Type B pancreatic cell (in vitro differentiated cells): ENCODE results near the gene MMP23B. TPM values are rescaled to one million over a fixed set of nuclear protein-coding genes. Genes with fewer than 3 reads are reported as not detected.
A peak's percentile ranks its signal among the peaks of the same experiment; 100 is the strongest.

Experiments
- DNase-seq: peaks from one replicate; pipeline ENCODE4 v3.0.0; 2021; ENCODE audit warnings: mixed read lengths; ENCODE audit not compliant: unreplicated experiment; ENCODE audit errors: extremely low spot score
- H3K27ac Mint-ChIP-seq: 2 replicates; pipeline ENCODE4 v1.8.0; 2021; ENCODE audit warnings: mild to moderate bottlenecking, mixed read lengths
- H3K27me3 Mint-ChIP-seq: 2 replicates; pipeline ENCODE4 v1.8.0; 2021; ENCODE audit warnings: mixed read lengths
- H3K36me3 Mint-ChIP-seq: 2 replicates; pipeline ENCODE4 v1.8.0; 2021; ENCODE audit warnings: mixed read lengths
- H3K4me1 Mint-ChIP-seq: one replicate; pipeline ENCODE4 v1.8.0; 2021; ENCODE audit warnings: mixed read lengths; ENCODE audit not compliant: unreplicated experiment
- H3K4me3 Mint-ChIP-seq: 2 replicates; pipeline ENCODE4 v1.8.0; 2021; ENCODE audit warnings: mild to moderate bottlenecking, mixed read lengths
- H3K9me3 Mint-ChIP-seq: 2 replicates; pipeline ENCODE4 v1.8.0; 2021; ENCODE audit warnings: mixed read lengths
- CTCF ChIP-seq: fragments of 200-600 bp; sonication (generic); conservative IDR thresholded peaks from 2 replicates; pipeline ENCODE4 v1.5.0; 2021; ENCODE audit warnings: antibody characterized with exemption, mild to moderate bottlenecking
- total RNA-seq: library from RNA; stranded (reverse); gene quantifications from 2 replicates; pipeline ENCODE4 v1.2.1, GENCODE V29; 2021; ENCODE audit warnings: low replicate concordance

MMP23B gene
- total RNA-seq, 1 donor from 2014 or later = 6.8 TPM

GRCh38 chr1:1605724-1606123 is 26.2 kb upstream of the MMP23B start:
- Mint-ChIP-seq H3K4me1 (peaks cover under 1% of the 10 kb centered on the region), H3K36me3 (no peaks in the 10 kb centered on the region), H3K9me3 (no peaks in the 10 kb centered on the region), H3K27me3 (peaks cover 16% of the 10 kb centered on the region), H3K27ac (no peak overlapping the region), H3K4me3 (no peak overlapping the region)
- DNase-seq = no peak
- no peak for TF ChIP-seq CTCF

GRCh38 chr1:1606232-1606631 is 25.7 kb upstream of the MMP23B start:
- no peak overlapping the region for H3K4me3 Mint-ChIP-seq
- H3K9me3 Mint-ChIP-seq = no peaks in the 10 kb centered on the region
- TF ChIP-seq CTCF = no peak
- H3K27me3 Mint-ChIP-seq = peaks cover 15% of the 10 kb centered on the region
- H3K36me3 Mint-ChIP-seq = no peaks in the 10 kb centered on the region
- H3K27ac Mint-ChIP-seq = no peak overlapping the region
- no peak for DNase-seq
- peaks cover 6% of the 10 kb centered on the region for H3K4me1 Mint-ChIP-seq

GRCh38 chr1:1609822-1610485 is 22.0 kb upstream of the MMP23B start:
- H3K27me3 Mint-ChIP-seq = no peaks in the 10 kb centered on the region
- peaks cover 23% of the 10 kb centered on the region for H3K4me1 Mint-ChIP-seq
- no peak overlapping the region for H3K27ac Mint-ChIP-seq
- no peak overlapping the region for H3K4me3 Mint-ChIP-seq
- no peak for TF ChIP-seq CTCF
- no peak for DNase-seq
- no peaks in the 10 kb centered on the region for H3K9me3 Mint-ChIP-seq
- H3K36me3 Mint-ChIP-seq = no peaks in the 10 kb centered on the region

- no peaks in the 10 kb centered on the region for H3K27me3 Mint-ChIP-seq
- no peak for TF ChIP-seq CTCF
- H3K27ac Mint-ChIP-seq = peak overlapping the region; percentile 46
- H3K36me3 Mint-ChIP-seq = no peaks in the 10 kb centered on the region
- peaks cover 23% of the 10 kb centered on the region for H3K4me1 Mint-ChIP-seq
- no peaks in the 10 kb centered on the region for H3K9me3 Mint-ChIP-seq
- DNase-seq = no peak
- H3K4me3 Mint-ChIP-seq = no peak overlapping the region
These were observed 21.2 kb upstream of the MMP23B start for GRCh38 chr1:1610796-1611195.

GRCh38 chr1:1612104-1612400 is 19.9 kb upstream of the MMP23B start:
- TF ChIP-seq CTCF = no peak
- Mint-ChIP-seq H3K4me3 (peak overlapping the region; percentile 56), H3K27me3 (no peaks in the 10 kb centered on the region), H3K27ac (peak overlapping the region; percentile 16), H3K9me3 (no peaks in the 10 kb centered on the region), H3K4me1 (peaks cover 23% of the 10 kb centered on the region), H3K36me3 (no peaks in the 10 kb centered on the region)
- no peak for DNase-seq

- no peaks in the 10 kb centered on the region for H3K9me3 Mint-ChIP-seq
- H3K4me1 Mint-ChIP-seq = peaks cover 23% of the 10 kb centered on the region
- peak overlapping the region; percentile 99 for H3K27ac Mint-ChIP-seq
- DNase-seq = no peak
- TF ChIP-seq CTCF = no peak
- peak overlapping the region; percentile 98 for H3K4me3 Mint-ChIP-seq
- no peaks in the 10 kb centered on the region for H3K27me3 Mint-ChIP-seq
- no peaks in the 10 kb centered on the region for H3K36me3 Mint-ChIP-seq
These were observed 18.4 kb upstream of the MMP23B start for GRCh38 chr1:1613509-1614082.
